ENCODE measurements around the gene ARHGDIG.
A peak's percentile ranks its signal among the peaks of the same experiment; 100 is the strongest.
"Not testable (repeated sequence)": the region's sequence is repeated elsewhere in the genome, so short reads cannot be mapped to it uniquely, and the experiment has no call there.

ARHGDIG gene

DNA sequence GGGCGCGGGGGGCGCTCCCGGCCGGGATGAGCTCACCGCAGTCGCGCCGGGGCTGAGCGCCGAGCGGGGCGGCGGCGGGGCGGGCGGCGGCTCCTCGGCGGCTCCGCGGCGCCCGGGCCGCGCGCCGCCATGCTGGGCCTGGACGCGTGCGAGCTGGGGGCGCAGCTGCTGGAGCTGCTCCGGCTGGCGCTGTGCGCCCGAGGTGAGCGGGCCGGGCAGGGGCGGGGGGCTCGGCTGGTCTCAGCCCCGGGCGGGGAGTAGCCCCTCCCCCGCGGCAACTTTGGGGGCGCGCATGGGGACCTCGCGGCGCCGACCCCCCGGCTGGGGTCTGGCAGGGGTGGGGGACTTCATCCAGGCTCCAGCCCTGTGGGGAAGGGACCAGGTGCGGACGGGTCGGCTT lies at the start of gene ARHGDIG:
Gene ARHGDIG (plus strand): TSS at position 40 of the 400 bp plus-strand sequence. CDS start 90 bp downstream, at position 130.
- no peak for DNase-seq

DNA sequence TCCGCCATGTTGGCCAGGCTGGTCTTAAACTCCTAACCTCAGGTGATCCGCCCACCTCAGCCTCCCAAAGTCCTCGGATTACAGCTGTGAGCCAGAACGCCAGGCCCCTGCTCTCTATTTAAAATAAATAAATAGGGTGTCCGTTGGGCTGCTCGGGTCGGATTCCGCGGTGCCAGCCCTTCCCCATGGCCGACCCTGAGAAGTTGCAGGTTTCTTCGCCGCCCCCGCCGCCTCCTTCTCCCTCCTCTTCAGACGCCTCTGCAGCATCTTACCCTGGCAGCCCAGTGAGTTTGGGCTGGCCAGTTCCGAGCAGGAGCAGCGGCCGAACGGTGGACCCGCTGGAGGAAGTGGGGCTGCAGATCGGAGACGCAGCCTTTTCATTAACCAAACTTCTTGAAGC lies 49.4 kb upstream of the ARHGDIG start:
- DNase-seq: no peak

DNA sequence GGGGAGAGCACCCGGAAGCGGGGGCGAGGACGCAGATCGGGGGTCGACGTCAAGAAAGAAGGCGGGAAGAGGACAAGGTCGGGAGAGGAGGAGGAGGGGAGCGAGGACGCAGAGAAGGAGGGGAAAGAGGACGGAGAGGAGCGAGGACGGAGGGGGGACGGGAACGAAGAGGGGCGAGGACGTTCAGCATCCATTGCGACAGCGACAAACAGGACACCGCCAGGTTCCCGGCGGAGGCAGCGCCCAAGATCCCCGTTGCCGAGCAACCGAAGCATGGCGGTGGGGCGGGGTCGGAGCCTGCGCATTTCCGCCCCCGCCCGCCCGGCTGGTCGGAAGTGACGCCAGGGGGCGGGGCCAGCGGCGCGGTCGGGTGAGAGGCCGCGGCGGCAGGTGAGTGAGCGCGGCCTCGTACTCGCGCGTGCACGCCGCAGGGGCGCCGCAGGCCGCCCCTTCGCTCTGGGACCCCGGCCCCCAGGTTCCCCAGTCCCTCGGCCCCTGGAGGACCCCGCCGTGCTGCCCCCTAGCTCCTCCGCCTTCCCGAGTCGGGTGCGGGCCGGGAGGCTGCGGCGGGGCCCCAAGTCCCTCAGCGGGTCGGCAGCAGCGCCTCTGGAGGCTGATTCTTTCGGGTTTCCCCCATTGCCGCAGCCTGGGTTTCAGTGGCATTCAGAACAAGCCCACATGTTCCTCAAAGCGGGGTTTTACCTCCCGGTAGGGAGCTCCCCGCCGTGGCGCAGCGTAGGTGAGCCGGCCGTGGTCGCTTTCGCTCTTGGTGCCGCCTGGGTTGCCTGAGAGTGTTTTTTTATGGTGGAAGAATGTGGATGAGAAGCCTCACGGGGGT lies 45.7 kb upstream of the ARHGDIG start, which contains the start of gene FAM234A:
Gene FAM234A (plus strand): TSS at position 354 of the 838 bp plus-strand sequence. CDS start 19,593 bp downstream, outside the sequence.
- peak; percentile 65 for DNase-seq

DNA sequence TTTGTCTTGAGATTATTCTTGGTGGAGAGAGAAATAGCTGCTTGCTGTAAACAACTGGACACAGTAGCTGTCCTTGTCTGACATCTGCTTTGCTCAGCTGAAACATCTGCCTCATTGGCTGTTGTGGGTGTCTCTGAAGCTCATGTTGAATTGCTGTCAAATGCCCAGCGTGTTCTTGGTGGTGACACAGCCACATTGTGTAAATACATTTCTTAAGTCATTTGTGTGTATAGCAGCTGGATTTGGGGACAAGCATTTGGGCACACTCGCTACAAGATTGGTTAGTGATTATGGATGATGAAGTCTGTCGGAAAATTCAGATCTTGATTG lies 40.5 kb upstream of the ARHGDIG start:
- DNase-seq: no peak

DNA sequence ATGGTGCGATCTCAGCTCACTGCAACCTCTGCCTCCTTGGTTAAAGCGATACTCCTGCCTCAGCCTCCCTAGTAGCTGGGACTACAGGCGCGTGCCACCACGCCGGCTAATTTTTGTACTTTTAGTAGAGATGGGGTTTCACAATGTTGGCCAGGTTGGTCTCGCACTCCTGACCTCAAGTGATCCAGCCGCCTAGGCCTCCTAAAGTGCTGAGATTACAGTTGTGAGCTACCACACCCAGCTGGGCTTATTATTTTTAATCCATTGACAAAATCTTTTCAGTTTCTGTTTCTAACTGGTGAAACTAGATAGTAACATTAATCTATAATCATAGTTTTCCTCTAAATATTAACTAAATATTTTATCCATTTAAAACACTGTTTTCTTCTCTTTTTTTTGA lies 39.8 kb upstream of the ARHGDIG start:
- no peak for DNase-seq

DNA sequence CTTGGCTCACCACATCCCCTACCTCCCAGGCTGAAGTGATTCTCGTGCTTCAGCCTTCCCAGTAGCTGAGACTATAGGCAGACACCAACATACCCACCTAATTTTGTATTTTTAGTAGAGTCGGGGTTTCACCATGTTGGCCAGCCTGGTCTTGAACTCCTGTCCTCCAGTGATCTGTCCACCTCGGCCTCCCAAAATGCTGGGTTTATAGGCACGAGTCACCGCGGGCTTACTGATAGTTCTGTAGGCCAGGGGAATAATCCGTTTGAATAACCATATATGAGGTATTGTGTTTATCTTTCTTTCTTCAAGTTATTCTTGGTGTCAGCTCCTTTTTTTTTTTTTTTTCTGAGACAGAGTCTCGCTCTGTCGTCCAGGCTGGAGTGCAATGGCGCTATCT lies 38.1 kb upstream of the ARHGDIG start:
- no peak for DNase-seq

DNA sequence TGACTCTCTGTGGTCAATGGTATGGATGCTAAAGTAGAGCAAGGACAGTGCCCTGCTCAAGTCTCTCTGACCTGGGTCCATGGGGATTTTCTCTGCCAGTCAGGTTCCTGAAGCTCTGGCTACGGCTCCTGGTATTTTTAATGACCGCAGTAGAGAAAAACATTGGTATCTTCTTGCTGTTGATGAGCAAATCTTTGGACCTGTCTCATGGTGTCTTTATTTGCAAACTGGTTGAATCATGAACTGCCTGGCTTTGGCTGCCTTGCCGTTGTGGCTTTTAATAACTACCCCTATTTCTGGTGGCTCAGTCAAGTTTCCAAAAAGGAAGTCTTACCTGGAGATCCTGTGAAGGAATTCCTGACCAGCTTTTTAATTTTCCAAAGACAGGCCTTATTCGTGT lies 37.0 kb upstream of the ARHGDIG start:
- DNase-seq: no peak

DNA sequence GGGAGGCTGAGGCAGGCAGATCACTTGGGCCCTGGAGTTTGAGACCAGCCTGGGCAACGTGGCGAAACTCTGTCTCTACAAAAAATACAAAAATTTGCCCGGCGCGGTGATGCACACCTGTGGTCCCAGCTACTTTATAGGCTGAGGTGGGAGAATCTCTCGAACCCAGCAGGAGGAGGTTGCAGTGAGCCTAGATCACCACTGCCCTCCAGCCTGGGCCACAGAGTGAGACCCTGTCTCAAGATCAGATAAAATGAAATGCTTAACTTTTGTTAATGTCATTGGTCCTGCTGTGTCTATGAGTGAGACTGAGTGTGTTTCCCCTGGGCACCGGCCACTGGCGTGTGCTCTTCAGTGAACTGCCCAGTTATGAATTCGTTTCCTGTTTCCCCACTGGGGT lies 35.3 kb upstream of the ARHGDIG start:
- DNase-seq: no peak

DNA sequence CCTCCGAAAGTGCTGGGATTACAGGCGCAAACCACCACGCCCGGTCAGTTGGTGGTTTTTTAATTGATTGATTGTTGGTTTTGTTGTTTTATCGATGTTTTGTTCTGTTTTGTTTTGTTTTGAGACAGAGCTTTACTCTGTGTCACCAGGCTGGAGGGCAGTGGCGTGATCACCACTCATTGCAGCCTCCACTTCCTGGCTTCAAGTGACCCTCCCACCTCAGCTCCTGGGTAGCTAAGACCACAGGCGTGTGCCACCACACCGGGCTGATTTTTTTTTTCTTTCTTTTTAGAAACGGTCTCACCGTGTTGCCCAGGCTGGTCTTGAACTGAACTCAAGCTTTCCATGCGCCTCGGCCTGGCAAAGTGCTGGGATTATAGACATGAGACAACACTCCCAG lies 33.4 kb upstream of the ARHGDIG start:
- DNase-seq: no peak

DNA sequence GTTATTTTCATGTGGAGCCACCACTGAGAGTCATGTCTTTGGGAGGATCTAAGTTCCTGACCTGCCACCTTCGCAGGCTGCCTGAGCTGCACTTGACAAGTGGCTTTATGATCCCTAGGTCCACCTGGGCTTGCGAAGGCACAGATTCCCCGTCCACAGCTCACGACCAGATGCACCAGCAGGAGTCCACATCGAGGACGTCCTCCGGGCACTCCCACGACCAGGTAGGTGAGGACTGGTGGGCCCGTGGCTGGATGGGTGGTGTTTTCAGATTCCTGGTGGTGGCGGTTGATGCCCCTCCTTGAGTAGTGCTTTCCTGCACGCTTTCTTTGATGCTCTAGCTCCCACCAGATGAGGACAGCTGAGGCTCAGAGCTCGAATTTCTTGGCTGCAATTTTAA lies 31.0 kb upstream of the ARHGDIG start:
- DNase-seq: no peak

DNA sequence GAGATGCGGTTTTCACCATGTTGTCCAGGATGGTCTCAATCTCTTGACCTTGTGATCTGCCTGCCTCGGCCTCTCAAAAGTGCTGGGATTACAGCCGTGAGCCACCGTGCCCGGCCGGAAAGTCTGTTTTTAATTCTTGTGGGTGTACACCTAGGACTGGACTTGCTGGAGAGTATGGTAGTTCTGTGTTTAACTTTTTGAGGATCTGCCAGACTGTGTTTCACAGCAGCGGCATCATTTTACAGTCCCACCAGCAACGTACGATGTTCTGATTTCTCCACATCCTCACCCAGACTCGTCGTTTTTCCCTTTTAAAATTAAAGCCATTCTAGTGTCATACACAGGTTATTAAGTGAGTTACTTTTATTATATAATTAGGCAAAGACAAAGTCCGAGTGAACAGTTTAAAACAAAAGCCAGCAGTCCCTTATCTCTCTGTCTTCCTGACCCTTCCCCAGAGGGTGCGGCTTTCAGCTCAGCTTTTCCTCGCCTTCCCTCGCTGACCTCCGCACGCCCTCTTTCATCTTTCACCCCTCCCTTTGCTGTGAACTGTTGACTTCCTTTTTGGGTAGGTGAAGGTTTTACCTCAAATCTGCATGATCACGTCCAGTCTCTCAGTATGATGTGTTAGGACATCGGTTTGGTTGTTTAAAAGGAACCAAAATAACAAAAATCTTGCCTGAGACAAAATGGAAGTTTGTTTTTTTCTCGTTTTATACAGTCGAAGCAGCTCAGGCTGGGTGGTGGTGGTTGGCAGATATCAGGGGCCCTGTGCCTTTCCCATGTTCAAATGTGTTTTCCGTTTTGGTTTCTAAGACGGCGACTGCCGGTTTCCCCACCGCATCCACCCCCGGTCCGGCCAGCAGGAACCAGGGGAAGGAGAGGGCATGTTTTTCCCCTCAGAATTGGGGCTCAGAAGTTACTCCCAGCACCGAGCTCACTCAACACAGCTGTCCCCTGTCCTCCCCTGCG lies 27.7 kb upstream of the ARHGDIG start:
- DNase-seq: no peak

DNA sequence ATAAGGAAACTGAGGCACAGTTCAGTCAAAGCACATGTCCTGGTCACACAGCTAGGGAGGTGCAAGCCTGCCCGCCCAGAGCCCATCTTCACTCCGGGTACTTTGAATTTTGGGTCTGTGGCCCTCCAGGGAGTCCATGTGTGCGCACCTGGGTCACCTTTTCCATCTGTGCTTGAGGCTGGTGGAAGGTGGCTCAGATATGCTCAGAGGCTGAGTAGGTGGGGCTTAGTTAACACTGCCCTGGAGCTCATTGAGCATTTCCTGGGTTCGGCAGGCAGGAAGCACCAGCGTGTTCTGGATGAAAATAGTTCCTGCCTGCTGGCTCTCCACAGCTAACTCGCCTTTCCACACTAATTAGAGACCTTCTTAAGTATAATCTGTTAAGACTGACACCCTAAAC lies 26.6 kb upstream of the ARHGDIG start:
- DNase-seq: no peak

DNA sequence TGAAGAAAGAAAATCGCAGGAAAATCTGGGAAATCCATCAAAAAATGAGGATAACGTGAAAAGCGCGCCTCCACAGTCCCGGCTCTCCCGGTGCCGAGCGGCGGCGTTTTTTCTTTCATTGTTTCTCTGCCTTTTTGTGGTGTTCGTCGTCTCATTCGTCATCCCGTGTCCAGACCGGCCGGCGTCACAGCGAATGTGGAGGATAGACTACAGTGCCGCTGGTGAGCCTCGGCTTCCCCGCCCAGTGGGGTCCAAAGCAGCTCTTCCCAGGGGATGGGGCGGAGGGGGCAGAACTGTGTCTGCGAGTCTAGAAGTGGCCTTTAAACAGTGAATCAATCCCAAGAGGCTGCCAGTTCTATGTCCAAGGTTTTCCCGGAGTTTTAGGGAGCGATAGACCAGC lies 25.9 kb upstream of the ARHGDIG start:
- no peak for DNase-seq

DNA sequence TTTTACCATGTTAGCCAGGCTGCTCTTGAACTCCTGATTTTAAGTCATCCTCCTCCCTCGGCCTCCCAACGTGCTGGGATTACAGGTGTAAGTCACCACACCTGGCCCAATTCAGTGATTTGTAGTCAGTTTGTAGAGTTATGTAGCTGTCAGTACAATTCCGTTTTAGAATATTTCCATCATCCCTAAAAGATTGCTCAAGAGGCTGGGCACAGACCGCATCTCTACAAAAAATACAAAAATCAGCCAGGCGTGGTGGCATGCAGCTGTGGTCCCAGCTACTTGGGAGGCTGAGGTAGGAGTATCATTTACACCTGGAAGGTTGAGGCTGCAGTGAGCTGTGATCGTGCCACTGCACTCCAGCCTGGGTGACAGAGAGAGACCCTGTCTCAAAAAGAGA lies 25.2 kb upstream of the ARHGDIG start:
- DNase-seq: no peak

DNA sequence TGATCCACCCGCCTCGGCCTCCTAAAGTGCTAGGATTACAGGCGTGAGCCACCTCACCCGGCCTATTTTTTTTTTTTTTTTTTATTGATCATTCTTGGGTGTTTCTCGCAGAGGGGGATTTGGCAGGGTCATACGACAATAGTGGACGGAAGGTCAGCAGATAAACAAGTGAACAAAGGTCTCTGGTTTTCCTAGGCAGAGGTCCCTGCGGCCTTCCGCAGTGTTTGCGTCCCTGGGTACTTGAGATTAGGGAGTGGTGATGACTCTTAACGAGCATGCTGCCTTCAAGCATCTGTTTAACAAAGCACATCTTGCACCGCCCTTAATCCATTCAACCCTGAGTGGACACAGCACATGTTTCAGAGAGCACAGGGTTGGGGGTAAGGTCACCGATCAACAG lies 22.3 kb upstream of the ARHGDIG start:
- DNase-seq: not testable (repeated sequence)

DNA sequence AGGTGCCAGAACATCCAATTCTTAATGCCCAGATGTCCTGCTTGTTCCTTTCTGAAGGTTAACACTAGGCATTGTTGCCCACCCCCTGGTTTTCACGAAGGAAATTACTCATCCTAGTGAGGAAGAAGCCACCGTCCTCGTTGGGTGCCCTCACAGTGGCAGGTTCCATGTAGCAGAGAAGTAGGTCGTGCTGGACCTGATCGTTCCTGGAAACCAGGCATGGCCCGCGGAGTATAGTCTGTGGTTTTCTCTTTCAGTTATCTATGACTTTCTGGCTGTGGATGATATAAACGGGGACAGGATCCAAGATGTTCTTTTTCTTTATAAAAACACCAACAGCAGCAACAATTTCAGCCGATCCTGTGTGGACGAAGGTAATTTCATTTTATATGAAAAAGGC lies 21.2 kb upstream of the ARHGDIG start:
- no peak for DNase-seq

DNA sequence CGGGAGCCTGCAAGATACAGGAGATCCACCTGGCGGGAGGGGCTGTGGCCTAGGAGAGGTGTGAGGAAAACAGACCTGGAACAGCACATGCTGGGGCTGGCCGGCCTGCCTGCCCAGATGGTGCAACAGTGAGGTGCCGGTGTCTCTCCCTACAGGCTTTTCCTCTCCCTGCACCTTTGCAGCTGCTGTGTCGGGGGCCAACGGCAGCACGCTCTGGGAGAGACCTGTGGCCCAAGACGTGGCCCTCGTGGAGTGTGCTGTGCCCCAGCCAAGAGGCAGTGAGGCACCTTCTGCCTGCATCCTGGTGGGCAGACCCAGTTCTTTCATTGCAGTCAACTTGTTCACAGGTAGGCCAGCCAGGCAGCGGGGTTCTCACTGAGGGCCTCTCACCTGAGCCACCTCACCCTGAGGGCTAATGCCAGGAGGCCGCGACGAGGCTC lies 20.6 kb upstream of the ARHGDIG start:
- no peak for DNase-seq

DNA sequence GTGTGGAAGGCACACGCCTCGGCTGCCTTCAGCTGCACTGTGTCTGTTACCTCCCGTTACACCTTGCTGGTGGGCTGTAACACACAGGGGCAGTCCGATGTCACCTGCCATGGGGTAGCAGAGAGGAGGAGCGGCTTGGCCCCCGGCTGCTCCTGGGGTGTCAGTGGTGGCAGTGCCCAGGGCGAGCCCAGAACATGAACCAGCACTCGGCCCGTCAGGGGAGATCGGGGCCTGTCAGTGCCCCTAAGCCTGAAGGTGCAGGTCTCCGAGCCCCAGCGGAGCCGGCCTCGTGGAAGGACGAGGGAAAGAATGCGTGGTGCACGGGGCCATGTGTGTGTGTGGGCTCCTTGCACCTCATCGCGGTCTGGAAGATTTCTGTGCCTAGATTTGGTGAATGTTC lies 20.1 kb upstream of the ARHGDIG start:
- no peak for DNase-seq

DNA sequence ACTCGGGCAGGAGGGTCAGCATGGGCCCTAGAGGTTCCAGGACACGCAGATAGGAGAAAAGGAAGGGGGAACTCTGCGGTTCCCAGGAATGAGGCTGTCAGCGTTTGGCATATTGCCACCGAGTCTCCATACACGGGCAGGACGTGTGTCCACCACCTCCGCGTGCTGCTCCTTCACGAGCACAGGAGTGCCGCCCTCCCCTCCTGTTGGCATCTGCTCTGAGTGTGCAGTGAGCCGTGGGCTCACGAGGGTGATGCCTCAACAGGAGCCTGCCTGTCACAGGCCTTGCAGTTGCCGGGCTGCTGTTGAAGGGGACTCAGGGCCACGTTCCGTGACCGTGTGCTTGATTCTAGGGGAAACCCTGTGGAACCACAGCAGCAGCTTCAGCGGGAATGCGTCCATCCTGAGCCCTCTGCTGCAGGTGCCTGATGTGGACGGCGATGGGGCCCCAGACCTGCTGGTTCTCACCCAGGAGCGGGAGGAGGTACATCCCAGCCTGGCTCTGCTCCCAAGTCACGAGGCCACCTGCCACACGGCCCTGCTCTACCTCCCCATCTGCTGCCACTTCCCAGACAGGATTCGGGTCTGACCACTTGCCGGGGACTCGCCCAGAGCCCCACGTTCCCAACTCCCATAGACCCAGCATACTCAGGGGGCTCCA lies 19.2 kb upstream of the ARHGDIG start:
- DNase-seq: no peak

DNA sequence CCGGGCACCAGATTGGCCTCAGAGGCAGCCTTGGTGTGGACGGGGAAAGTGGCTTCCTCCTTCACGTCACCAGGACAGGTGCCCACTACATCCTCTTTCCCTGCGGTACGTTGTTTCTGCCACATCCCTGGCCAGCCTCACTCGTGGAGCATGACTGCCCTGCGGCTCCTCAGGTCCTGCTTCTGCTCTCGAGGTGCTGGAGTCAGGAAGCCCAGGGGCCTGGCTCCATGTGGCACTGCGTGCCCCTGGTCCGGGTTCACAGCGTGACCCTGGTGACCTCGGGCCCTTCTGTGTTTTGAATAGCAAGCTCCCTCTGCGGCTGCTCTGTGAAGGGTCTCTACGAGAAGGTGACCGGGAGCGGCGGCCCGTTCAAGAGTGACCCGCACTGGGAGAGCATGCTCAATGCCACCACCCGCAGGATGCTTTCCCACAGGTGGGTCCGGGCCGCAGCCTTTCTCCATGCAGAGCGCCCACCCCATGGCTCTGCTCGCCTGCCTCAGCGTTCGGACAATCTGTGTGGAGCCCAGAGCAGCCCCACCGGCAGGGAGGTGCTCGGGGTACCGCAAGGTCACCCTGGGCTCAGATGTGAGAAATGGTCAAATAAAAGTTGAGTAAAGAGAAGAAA lies 18.2 kb upstream of the ARHGDIG start:
- no peak for DNase-seq

DNA sequence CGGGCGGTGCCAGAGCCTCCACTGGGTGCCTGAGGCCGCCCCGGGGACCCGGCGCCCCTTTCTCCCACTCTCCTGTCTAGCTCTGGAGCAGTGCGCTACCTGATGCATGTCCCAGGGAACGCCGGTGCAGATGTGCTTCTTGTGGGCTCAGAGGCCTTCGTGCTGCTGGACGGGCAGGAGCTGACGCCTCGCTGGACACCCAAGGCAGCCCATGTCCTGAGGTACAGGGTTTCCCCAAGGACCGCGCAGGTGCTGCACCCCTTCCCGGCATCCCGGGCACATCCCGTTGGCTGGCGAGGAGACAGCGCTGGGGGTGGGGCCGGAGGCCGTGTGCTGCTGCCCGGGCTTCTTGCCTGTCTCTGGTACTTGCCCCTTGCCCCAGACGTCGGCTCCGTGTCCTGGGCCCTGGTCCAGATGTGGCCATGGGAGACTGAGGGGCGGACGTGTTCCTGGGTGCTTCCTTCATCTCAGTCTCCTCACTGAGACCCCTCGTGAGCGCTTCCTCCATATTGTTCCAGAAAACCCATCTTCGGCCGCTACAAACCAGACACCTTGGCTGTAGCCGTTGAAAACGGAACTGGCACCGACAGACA lies 17.1 kb upstream of the ARHGDIG start:
- DNase-seq: no peak

DNA sequence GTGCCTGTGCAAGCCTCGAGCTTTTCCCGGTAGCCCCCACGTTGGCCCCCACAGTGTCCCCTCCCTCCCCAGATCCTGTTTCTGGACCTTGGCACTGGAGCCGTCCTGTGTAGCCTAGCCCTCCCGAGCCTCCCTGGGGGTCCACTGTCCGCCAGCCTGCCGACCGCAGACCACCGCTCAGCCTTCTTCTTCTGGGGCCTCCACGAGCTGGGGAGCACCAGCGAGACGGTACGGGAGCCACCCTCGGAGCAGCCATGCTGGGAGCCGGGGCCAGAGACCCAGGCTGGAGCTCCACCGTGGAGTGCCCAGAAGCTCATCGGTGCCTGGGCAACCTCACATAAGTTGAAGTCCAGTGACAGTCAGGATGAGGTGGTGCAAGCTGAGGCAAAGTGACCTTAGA lies 16.4 kb upstream of the ARHGDIG start:
- DNase-seq: no peak

Data from NCI-H187 treated with DMSO at 0.1 percent for 48 hours (cell line).